GM19023 (cell line): Measurements from ENCODE around the gene HEPACAM.

Experiments
- ATAC-seq: cut with Tn5 transposase; IDR thresholded peaks from one replicate; pipeline ENCODE4 v1.9.1; 2021; ENCODE audit warnings: mild to moderate bottlenecking, moderate library complexity; ENCODE audit not compliant: unreplicated experiment

Gene HEPACAM

DNA sequence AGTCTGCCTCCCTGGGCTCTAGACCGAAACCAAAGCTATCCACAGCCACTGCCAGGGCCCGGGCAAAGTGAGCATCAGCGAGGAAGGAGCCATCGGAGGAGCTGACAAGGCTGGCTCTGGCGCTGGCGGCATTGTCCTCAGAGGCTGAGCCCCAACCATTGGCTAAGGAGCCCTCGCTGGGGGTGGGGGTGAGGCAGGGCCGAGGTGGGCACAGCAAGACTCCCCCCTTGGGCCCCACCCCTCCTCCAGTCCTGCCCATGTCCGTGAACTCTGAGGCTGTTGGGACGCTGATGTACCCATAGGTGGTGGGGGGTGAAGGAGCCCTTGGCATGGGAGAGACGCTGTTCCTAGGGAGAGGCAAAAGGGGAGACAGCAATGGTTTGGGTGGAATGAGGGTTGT lies 49.4 kb downstream of the HEPACAM start:
- ATAC-seq, result no peak

DNA sequence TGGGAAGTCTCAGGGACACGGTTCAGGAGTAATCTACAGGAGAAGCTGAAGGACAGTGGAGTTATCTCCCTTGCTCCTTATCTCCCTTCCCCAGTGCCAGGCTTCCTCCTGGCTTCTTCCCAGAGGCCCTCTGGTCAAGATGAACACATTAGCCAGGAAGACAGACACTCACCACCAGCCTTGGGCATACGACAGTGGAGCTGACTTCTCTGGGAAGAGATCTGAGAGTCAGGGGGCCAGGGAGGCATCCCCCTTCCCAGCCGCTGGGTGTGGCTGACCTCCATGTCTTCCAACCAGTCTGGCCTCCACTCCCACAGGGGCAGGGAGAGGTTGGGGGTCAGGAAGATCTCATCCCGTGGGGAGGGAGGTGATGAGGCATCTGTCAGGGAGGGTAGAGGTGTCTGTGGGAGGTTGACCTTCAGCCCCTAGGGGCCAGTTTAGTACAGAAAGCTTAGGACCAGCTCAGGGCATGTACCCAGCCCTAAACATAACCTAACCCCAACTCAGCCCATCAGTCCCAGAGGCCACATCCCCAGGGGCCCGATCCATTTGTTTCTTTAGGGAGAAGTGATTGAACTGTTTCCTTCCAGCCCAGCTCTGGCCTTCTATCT lies 50.9 kb downstream of the HEPACAM start:
- no peak for ATAC-seq

DNA sequence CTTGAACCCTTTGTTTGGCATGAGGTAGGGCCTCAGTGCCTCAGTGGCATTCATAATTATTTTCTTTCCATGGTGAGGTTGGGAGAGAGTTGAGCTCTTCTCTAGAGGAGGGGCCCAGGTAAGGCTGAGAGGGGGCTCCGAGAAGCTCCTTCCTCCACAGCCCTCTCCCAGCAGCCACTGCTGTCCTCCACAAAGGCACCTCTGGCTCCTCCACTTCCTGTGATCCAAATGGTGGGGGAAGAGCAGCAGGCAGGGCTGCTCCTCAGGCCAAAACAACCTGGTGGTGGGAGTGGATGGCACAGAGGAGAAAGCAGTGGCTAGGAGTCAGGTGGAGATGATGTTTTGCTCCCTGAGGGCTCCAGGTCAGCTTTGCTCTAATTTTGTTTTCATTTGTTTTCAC lies 51.5 kb downstream of the HEPACAM start:
- no peak for ATAC-seq

DNA sequence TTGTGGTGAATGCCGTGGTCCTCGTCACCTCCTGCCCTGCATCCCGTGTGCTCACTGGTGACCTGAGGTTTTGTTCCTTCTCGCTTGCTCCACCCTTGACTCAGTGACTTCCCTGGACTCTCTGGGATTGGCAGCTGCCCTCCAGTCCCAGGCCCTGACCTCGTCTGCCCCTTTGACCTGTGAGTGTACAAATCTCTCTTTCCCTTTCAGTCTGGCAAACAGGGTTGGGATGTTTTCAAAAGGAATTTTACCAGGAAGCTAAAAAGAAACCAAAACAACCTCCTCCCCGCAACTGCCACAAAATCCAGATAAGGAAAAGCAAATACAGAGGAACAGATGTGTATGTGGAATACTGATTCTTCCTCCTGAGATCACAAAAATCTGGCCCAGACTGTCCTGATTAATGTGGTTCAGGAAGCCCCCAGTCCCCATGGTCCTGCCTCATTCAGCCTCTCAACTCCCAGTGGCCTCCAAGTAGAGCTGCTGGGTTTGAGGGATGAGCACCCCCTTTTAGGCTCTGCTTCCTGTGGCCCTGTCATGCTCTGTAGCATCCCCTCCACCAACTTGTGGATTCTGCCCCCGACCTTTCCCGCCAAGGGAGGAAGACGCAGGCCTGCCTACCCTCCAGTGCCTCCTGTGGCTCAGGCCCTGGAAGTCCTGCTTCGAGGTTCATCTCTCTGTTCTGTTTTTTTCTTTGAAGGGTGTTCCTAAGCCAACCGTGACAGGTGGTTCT lies 53.3 kb downstream of the HEPACAM start:
- ATAC-seq, result no peak

DNA sequence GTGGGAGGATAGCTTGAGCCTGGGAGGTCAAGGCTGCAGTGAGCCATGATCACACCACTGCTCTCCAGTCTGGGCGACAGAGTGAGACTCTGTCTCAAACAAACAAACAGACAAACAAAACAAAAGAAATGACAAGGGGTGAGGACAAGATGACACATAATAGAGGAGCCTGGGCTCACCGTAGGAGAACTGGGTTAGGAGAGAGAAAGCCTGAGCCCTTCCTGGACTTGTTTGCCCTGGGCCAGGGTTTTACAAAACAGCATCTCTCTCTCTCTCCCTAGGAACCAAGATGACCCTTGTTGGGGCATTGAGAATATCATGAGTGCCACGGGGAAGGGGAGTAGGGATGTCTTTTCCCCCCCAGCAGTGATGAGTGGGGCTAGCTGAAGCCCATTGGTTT lies 54.9 kb downstream of the HEPACAM start:
- ATAC-seq, result no peak

DNA sequence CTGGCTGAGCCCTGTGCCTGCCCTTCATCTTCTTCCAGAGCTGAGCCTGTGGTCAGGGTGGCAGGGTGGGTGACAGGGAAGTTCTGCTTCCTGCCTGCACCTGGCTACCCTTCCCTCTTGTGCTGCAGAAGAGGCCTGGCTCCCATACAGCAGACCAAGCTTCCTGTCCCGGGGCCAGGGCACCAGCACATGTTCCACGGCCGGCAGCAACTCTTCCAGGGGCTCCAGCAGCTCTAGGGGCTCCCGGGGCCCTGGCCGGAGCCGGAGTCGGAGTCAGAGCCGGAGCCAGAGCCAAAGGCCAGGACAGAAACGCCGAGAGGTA lies 55.6 kb downstream of the HEPACAM start:
- no peak for ATAC-seq

DNA sequence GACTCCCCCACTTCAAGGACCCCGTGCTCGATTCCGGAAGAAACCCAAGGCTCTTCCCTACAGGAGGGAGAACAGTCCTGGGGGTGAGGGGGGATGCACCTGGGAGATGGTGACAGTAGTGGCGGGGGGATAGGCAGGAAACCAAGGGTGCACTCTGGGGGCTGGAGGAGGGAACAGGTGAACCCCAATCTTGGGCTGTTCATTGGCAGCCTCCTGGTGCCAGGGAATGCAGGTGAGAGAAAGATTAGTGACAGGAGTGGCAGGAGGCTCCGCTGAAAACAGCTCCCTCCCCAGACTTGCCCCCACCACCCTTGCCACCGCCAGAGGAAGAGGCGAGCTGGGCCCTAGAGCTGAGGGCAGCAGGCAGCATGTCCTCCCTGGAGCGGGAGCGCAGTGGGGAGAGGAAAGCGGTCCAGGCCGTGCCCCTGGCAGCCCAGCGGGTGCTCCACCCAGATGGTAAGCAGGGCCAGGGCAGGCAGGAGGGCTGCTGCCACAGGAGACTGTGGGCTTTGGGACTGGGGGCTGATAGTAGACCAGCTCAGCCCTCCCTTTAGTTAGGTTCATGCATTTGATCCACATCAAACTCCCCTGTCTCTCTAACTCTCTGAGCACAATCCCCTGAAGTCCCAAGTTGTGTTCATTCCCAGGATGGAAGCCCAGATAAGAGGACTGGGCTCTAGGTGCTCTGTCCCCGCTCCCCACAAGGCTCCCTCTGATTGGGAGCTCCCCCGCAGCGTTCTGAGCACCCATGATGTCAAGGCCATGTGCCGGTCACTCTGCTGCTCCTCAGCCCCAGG lies 56.2 kb downstream of the HEPACAM start:
- no peak for ATAC-seq

DNA sequence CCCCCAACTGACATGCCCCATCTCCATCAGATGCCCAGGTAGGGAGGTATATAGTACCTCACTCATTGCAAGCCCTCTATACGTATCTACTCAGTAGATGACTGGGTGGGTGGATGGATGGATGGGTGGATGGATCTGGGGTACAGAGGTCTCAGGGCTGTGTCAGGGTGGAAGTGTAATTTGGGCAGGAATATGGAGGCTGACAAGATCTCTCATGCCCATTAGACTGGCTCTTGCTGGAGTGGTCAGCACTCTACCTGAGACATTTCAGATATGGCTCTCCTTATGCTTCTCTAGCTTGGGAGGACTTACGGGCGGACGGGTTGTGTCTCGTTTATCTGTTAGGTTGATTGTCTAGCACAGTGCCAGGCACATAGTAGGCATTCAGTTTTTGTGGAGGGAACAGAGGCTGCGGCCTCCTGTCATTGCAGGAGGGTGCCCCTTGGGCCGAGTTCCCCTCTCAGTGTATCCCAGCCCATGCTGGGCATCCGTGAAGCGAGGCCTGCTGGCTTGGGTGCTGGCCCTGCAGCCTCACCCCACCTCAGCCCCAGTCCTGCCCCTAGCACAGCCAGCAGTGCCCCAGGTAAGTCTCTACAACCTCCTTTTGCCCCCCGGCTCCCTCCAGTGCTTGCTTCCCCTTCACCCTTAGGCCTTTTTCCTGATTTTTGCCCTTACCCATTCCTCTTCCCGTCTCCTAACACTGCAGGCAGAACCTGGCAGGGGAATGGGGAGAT lies 56.9 kb downstream of the HEPACAM start:
- no peak for ATAC-seq

DNA sequence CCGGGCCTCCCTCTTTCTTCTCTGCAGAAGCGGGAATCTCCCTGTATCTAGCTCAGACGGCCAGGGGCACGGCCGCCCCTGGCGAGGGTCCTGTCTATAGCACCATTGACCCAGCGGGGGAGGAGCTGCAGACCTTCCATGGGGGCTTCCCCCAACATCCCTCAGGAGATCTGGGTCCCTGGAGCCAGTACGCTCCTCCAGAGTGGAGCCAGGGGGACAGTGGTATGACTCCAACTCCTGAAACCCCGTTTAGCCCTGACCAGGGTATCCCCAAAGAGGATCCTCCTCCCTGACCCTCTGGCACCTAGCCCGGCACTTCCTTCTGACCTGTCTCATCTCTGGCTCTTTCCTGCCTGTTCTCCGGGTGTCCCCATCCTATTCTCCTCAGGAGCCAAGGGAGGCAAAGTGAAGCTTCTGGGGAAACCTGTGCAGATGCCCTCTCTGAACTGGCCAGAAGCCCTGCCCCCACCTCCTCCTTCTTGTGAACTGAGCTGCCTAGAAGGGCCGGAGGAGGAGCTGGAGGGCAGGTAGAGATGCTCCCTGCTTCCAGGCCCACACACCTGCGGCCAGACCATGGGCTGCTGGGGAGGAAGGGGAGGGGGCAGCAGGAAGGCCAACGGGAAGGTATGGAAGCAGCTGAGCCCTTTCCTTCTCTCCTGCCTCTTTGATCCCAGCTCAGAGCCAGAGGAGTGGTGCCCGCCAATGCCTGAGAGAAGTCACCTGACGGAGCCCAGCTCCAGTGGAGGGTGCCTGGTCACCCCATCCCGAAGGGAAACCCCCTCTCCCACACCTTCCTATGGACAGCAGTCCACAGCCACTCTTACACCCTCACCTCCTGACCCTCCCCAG lies 57.7 kb downstream of the HEPACAM start:
- ATAC-seq, result no peak

DNA sequence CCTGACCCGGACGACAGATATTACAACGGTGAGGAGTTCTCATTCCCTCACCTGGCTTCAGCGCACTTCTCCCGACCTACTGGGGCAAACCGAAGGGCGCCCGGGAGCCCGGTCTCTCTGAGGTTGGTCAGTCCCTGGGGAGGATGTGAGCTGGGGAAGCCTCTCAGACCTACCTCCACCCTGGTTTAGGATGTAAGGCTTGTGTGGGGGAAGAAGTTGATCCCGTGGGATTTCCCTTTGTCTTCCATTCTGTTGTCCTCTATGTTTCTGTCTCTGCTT lies 58.3 kb downstream of the HEPACAM start:
- no peak for ATAC-seq

DNA sequence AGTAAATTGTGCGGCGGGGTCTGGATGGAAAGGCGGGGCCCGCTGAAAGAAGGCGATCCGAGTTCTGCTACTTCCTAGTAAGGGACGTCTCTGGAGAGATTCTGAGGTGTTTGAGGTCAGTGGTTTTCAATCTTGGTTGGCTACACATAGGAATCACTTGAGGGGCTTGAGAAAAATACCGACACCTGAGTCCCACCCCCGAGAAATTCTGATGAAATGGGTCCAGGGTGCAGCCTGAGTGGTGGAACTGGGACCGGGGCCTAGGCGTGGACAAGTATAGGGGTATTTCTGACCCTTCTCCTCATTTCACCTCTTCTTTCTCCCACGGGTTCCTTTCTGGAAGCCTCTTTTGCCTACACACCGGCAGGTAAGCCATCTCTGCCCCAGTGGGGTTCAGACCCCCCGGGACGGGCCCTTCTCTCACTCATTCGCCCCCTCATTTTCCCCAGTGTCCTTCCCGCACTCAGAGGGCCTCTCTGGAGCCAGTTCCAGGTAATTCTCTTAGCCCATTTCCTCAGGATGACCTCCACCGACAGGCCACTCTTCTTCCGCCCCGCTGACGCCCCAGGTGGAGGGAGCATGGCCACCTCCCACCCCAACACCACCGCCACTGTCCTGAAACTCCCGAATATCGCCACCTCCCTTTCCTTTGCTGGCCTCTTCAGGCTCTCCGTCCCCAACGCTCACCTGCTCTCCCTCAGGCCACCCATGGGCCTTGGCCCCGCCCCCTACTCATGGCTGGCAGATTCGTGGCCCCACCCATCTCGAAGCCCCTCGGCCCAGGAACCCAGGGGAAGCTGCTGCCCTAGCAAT lies 58.8 kb downstream of the HEPACAM start:
- no peak for ATAC-seq

DNA sequence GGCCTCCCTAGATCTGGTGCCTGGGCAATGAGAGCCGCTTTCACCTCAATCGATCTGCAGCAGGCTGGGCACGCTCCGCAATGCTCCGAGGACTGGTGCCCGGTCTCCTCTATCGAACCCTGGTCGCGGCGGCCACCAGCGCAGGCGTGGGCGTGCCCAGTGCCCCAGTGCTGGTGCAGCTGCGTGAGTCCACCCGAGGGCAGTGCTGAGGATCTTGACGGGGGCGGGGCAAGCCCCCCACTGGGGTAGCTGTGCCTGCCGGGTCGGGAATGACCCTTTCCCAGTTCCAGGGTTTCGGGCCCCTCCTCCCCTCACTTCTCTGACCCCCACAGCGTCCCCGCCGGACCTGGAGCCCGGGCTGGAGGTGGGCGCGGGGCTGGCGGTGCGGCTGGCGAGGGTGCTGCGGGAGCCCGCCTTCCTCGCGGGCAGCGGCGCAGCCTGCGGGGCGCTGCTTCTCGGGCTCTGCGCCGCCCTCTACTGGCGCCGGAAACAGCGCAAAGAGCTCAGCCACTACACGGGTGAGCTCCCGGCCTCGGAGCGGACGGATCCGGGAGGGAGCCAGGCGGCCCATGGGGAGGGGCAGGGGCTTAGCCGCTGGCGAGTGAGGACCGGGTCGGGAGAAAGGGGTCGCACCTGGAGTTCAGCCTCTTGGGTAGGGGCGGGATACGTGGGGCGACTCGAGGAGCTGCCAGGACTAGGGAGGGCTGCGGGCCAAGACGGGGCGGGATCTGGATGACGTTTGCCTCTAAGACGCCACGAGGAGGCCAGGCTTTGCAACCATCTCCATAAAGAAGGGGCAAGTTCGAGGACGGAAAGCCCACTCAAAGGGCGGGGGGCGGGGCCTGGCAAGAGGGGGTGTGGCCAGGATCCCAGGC lies 59.7 kb downstream of the HEPACAM start:
- ATAC-seq, result peak; percentile 90

DNA sequence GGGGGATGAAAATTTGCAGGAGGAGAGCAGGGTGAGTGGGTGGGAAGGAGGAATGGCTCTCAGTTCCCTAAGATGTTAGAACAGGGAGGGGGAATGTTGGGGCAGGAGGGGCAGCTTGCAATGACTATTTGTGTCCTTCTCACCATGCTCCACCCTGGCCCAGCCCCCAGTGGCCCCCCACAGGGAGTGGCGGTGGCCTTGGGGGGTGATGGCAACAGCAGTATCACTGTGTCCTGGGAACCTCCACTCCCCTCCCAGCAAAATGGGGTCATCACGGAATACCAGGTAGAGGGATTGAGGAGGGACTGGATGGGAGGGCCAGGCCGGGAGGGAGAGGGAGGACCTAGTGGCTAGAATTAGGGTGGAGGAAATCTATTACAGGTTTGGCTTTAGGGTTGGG lies 60.4 kb downstream of the HEPACAM start:
- no peak for ATAC-seq

DNA sequence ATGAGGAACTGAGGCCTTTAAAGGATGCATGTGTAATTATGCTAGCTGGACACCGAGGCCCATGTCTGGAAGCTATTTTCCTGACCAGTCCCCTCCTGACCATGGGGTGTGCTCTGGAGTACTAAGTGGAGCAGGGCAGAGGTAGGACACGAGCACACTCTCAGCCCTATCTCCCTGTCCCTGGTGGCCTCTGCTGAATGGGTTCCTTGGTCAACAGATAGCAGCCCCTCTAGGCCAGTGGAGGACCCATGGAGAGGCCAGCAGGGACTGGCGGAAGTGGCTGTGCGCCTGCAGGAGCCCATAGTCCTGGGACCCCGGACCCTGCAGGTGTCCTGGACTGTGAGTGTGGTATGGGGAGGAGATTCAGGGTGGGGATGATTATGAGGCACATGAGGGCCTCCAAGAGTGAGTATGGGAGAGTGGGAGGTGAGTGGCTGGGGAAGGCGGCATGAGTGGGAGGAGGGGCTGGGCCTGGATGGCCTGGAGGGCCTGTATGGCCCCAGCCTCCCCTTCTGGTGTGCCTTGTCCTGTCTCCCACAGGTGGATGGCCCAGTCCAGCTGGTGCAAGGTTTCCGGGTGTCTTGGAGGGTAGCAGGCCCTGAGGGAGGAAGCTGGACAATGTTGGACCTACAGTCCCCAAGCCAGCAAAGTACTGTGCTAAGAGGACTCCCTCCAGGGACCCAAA lies 61.1 kb downstream of the HEPACAM start:
- no peak for ATAC-seq

DNA sequence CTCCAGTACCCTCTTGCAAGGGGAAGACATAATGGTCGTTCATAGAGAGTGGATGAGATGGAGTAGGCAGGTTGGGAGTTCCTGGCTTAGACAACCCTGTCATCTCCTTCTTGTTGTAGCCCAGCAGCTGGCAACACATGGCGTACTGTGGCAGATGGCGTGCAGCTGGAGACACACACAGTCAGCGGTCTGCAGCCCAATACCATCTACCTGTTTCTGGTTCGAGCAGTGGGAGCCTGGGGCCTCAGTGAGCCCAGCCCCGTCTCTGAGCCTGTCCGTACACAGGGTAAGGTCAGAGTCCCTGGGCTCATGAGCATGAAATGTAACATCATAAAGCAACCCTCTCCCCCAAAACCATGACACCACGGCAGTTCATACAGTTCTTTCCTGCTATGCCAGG lies 61.9 kb downstream of the HEPACAM start:
- no peak for ATAC-seq

DNA sequence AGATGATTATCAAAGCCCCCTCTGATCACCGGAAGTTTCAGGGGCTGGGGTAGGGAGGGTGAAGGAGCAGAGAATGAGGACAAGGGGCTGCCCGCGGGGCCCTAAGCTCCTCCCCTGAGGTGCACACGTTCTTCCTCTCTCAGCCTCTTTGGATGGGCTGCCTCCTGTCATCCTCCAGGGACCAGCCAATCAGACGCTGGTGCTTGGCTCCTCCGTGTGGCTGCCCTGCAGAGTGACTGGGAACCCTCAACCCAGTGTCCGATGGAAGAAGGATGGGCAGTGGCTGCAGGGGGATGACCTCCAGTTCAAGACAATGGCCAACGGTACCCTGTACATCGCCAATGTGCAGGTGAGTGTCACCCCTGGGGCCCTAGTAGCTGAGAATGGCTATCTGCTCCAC lies 63.1 kb downstream of the HEPACAM start:
- ATAC-seq, result no peak

DNA sequence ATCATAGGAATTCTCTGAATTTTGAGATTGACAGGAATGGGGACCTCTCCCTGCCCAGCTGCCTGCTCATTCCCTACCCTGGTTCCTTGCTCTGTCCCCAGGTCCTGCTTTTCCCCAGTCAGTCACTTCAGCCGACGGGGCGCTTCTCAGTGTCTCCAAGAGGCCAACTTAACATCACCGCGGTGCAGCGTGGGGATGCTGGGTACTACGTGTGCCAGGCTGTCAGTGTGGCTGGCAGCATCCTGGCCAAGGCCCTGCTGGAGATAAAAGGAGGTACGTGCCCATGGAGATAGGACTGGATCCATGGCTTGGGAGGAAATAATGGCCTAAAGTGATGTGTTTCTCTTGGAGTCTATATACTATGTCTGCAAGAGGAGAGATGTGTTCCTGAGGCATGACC lies 63.6 kb downstream of the HEPACAM start:
- no peak for ATAC-seq

DNA sequence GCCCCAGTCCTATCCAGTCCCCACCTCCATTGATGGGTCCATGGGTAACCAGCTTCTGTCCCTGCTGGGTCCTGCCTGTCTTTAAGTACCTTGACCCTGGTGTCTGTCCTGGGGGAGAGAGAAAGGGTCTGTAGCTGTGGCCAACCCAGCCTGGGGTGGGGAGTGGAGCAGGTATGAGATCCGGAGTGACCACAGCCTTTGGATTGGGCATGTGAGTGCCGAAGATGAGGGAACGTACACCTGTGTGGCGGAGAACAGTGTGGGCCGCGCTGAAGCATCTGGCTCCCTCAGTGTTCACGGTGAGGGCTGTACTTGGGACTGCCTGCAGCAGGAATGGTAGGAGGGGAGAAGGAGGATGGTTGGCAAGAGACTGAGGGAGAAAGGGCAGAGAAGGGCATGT lies 65.4 kb downstream of the HEPACAM start:
- ATAC-seq, result no peak
